GM19372 (cell line): ENCODE measurements around the gene TRAK1.

Experiments used
- ATAC-seq: cut with Tn5 transposase; IDR thresholded peaks from one replicate; pipeline ENCODE4 v1.9.1; 2021; ENCODE audit warnings: mild to moderate bottlenecking, low read depth, moderate library complexity; ENCODE audit not compliant: unreplicated experiment

The TRAK1 gene

GRCh38 chr3:42175386-42176240 lies 84.5 kb downstream of the TRAK1 start:
- ATAC-seq: no peak

GRCh38 chr3:42176242-42177034 lies 85.3 kb downstream of the TRAK1 start:
- no peak for ATAC-seq

GRCh38 chr3:42177068-42177800 lies 86.1 kb downstream of the TRAK1 start:
- no peak for ATAC-seq

GRCh38 chr3:42177801-42178150 lies 86.6 kb downstream of the TRAK1 start:
- no peak for ATAC-seq

GRCh38 chr3:42179110-42179725 lies 88.1 kb downstream of the TRAK1 start:
- no peak for ATAC-seq

- ATAC-seq: no peak
Observed at GRCh38 chr3:42180901-42181300, 89.7 kb downstream of the TRAK1 start.

- ATAC-seq: no peak
Observed at GRCh38 chr3:42182555-42182954, 91.4 kb downstream of the TRAK1 start.

- no peak for ATAC-seq
Observed at GRCh38 chr3:42183991-42184632, 93.0 kb downstream of the TRAK1 start.

GRCh38 chr3:42184651-42185443 lies 93.7 kb downstream of the TRAK1 start:
- no peak for ATAC-seq

- ATAC-seq: no peak
Observed at GRCh38 chr3:42187936-42188335, 96.8 kb downstream of the TRAK1 start.

GRCh38 chr3:42188376-42188775 lies 97.2 kb downstream of the TRAK1 start:
- no peak for ATAC-seq

GRCh38 chr3:42189001-42189460 lies 97.9 kb downstream of the TRAK1 start:
- no peak for ATAC-seq

GRCh38 chr3:42189736-42190135 lies 98.6 kb downstream of the TRAK1 start:
- ATAC-seq: no peak

- no peak for ATAC-seq
Observed at GRCh38 chr3:42190701-42191442, 99.7 kb downstream of the TRAK1 start.

- no peak for ATAC-seq
Observed at GRCh38 chr3:42191443-42191747, 100.2 kb downstream of the TRAK1 start.

GRCh38 chr3:42192334-42193200 lies 101.4 kb downstream of the TRAK1 start:
- no peak for ATAC-seq

- ATAC-seq: no peak
Observed at GRCh38 chr3:42194943-42195510, 103.9 kb downstream of the TRAK1 start.
